ENCODE measurements around the gene SLC13A4. TPM values are rescaled to one million over a fixed set of nuclear protein-coding genes. Genes with fewer than 3 reads are reported as not detected.

The SLC13A4 gene
- total and polyA plus RNA-seq, 4 donors = 0.01 to 0.17 (median 0.10) TPM

- Histone ChIP-seq H3K9me3 (ENCODE audit: control insufficient read depth in 4 of 4, low read length in 3 of 4) (no peaks in the 10 kb centered on the region), H3K4me3 (ENCODE audit: low read depth in 1 of 3, low read length in 3 of 3) (no peak overlapping the region), H3K27ac (ENCODE audit: low read depth in 1 of 2, low read length in 2 of 2) (peak overlapping the region in 1 of 2 donors; percentile 23), H3K9ac (ENCODE audit: low read depth in 1 of 2, low read length in 2 of 2) (no peak overlapping the region), H3K4me1 (ENCODE audit: control insufficient read depth in 4 of 4, insufficient read depth in 4 of 4, low read length in 3 of 4) (no peaks in the 10 kb centered on the region), H3K27me3 (ENCODE audit: control insufficient read depth in 4 of 4, insufficient read depth in 4 of 4, low read length in 3 of 4) (no peaks in the 10 kb centered on the region), H3K36me3 (ENCODE audit: control insufficient read depth in 4 of 4, insufficient read depth in 3 of 4, low read depth in 1 of 4, low read length in 3 of 4) (no peaks in the 10 kb centered on the region)
- DNase-seq (ENCODE audit: low spot score) = no peak
- 67% methylated on average over 4 of the region's 4 CpGs for WGBS
- TF ChIP-seq RXRA (IDR thresholded peaks at IDR 0.05) (no peak), FOXA2 (IDR thresholded peaks at IDR 0.05) (no peak)
These were observed 15.7 kb downstream of the SLC13A4 start for GRCh38 chr7:135712182-135712782.

- H3K27ac ChIP-seq (ENCODE audit: low read depth in 1 of 2, low read length in 2 of 2) = no peak overlapping the region
- WGBS = 59% methylated on average over 8 of the region's 8 CpGs
- no peaks in the 10 kb centered on the region for H3K4me1 ChIP-seq (ENCODE audit: control insufficient read depth in 4 of 4, insufficient read depth in 4 of 4, low read length in 3 of 4)
- DNase-seq (ENCODE audit: low spot score) = no peak
- no peak overlapping the region for H3K4me3 ChIP-seq (ENCODE audit: low read depth in 1 of 3, low read length in 3 of 3)
- no peaks in the 10 kb centered on the region for H3K36me3 ChIP-seq (ENCODE audit: control insufficient read depth in 4 of 4, insufficient read depth in 3 of 4, low read depth in 1 of 4, low read length in 3 of 4)
- no peak overlapping the region for H3K9ac ChIP-seq (ENCODE audit: low read depth in 1 of 2, low read length in 2 of 2)
- no peaks in the 10 kb centered on the region for H3K9me3 ChIP-seq (ENCODE audit: control insufficient read depth in 4 of 4, low read length in 3 of 4)
- TF ChIP-seq TAF1 (conservative IDR thresholded peaks at IDR 0.05) = no peak
- no peak for TF ChIP-seq FOXA2 (IDR thresholded peaks at IDR 0.05)
- no peak for TF ChIP-seq REST (IDR thresholded peaks at IDR 0.05)
- no peak for TF ChIP-seq EGR1 (IDR thresholded peaks at IDR 0.05; ENCODE audit: low read depth in 2 of 2)
- TF ChIP-seq ATF3 (IDR thresholded peaks at IDR 0.05) = no peak
- no peak for TF ChIP-seq YY1 (IDR thresholded peaks at IDR 0.05)
- TF ChIP-seq RAD21 (IDR thresholded peaks at IDR 0.05) = no peak
- TF ChIP-seq NR2F2 (IDR thresholded peaks at IDR 0.05) = no peak
- TF ChIP-seq MAX (IDR thresholded peaks at IDR 0.05) = no peak
- no peak for TF ChIP-seq FOXA1 (IDR thresholded peaks at IDR 0.05)
- no peak for TF ChIP-seq JUND (IDR thresholded peaks at IDR 0.05)
- no peak for TF ChIP-seq RXRA (IDR thresholded peaks at IDR 0.05)
- no peak for TF ChIP-seq CTCF (IDR thresholded peaks at IDR 0.05; ENCODE audit: low read depth, low read length, missing input control)
- TF ChIP-seq SP1 (IDR thresholded peaks at IDR 0.05) = no peak
- no peak for TF ChIP-seq HNF4A (conservative IDR thresholded peaks at IDR 0.05)
- TF ChIP-seq ZBTB33 (IDR thresholded peaks at IDR 0.05) = no peak
- no peak for TF ChIP-seq HNF4G (IDR thresholded peaks at IDR 0.05)
- no peak for TF ChIP-seq GABPA (IDR thresholded peaks at IDR 0.05 in 1 of 2, conservative IDR thresholded peaks at IDR 0.05 in 1 of 2)
- no peaks in the 10 kb centered on the region for H3K27me3 ChIP-seq (ENCODE audit: control insufficient read depth in 4 of 4, insufficient read depth in 4 of 4, low read length in 3 of 4)
These were observed 16.9 kb downstream of the SLC13A4 start for GRCh38 chr7:135711139-135711469.

Measured in liver (tissue), 9 donors.